GM12878 (cell line): Measurements from ENCODE around the gene GALE. TPM values are rescaled to one million over a fixed set of nuclear protein-coding genes. Genes with fewer than 3 reads are reported as not detected.

Experiments
- ATAC-seq: fragments of 200-7000 bp; cut with Tn5 transposase; 3 replicates; pipeline ENCODE4 v1.9.1; 2020; ENCODE audit warnings: mild to moderate bottlenecking, moderate library complexity
- BruUV-seq: library from RNA; stranded (reverse); fragments of 400-500 nt; replicated peaks from 2 replicates; lab custom pipeline; 2021; lab: Mats Ljungman, UMichigan
- CTCF ChIA-PET: fragments of 300-600 bp; sonication (Branson Sonifier 250); formaldehyde crosslinking; extraction: SDS; loops from one replicate; lab custom pipeline; 2021; ENCODE audit warnings: inconsistent platforms; lab: Yijun Ruan, JAX
- POLR2A ChIA-PET: fragments of 350-600 bp; formaldehyde crosslinking; extraction: SDS; loops from one replicate; lab custom pipeline; 2021; ENCODE audit warnings: inconsistent platforms; lab: Charles Lee
- RAD21 ChIA-PET: fragments of 300-600 bp; sonication (Branson Sonifier 250); formaldehyde crosslinking; loops from one replicate; lab custom pipeline; 2023; ENCODE audit warnings: antibody characterized with exemption; ENCODE audit not compliant: unreplicated experiment; lab: Charles Lee
- SMC1A ChIA-PET: fragments of 300-600 bp; sonication (Branson Sonifier 250); formaldehyde crosslinking; loops from one replicate; lab custom pipeline; 2023; ENCODE audit not compliant: unreplicated experiment, uncharacterized antibody; lab: Charles Lee
- DNase-seq: peaks from one replicate; pipeline ENCODE4 v3.0.0-alpha.2; 2011; ENCODE audit warnings: low read depth, low spot score
- FAIRE-seq: peaks from 3 replicates; lab custom pipeline; 2011; peaks lifted over from hg19 to GRCh38; lab: Jason Lieb, UNC
- H2AFZ ChIP-seq: 2 replicates; pipeline ENCODE4 v1.6.0; 2011; ENCODE audit warnings: low read depth, low read length, control low read depth; ENCODE audit not compliant: control insufficient read depth
- H3K27ac ChIP-seq: 2 replicates; pipeline ENCODE4 v1.5.1; 2011; ENCODE audit warnings: control low read depth; ENCODE audit not compliant: control insufficient read depth, insufficient read depth
- H3K27me3 ChIP-seq, 2 experiments: replicated peaks in 1 of 2; 2 replicates each; pipeline versions ENCODE4 v1.6.0 to v1.6.1; 2011; ENCODE audit warnings: low read length in 1 of 2; ENCODE audit not compliant: control insufficient read depth in 2 of 2, insufficient read depth in 2 of 2
- H3K36me3 ChIP-seq, 2 experiments: 2 replicates each; pipeline ENCODE4 v1.5.1; 2011; ENCODE audit warnings: low read length in 1 of 2; ENCODE audit not compliant: control insufficient read depth in 2 of 2, insufficient read depth in 2 of 2
- H3K4me1 ChIP-seq: 2 replicates; pipeline ENCODE4 v1.6.1; 2011; ENCODE audit warnings: mild to moderate bottlenecking, low read length, moderate library complexity, mixed read lengths; ENCODE audit not compliant: control insufficient read depth, insufficient read depth
- H3K4me2 ChIP-seq: 2 replicates; pipeline ENCODE4 v1.6.0; 2011; ENCODE audit warnings: control low read depth; ENCODE audit not compliant: control insufficient read depth, insufficient read depth
- H3K4me3 ChIP-seq: fragments of 200-600 bp; sonication (generic); 2 replicates; pipeline ENCODE4 v1.5.1; 2016
- H3K79me2 ChIP-seq: 2 replicates; pipeline ENCODE4 v1.6.0; 2011; ENCODE audit warnings: low read length; ENCODE audit not compliant: control insufficient read depth, insufficient read depth
- H3K9ac ChIP-seq: 2 replicates; pipeline ENCODE4 v1.8.0; 2011; ENCODE audit warnings: low read length, control low read depth, mixed read lengths; ENCODE audit not compliant: control insufficient read depth, insufficient read depth
- H3K9me3 ChIP-seq: replicated peaks from 3 replicates; pipeline ENCODE4 v1.5.1; 2011; ENCODE audit warnings: mild to moderate bottlenecking, low read length; ENCODE audit not compliant: control insufficient read depth, insufficient read depth
- H4K20me1 ChIP-seq: 2 replicates; pipeline ENCODE4 v1.6.0; 2011; ENCODE audit not compliant: control insufficient read depth, insufficient read depth
- CREB1 ChIP-seq: IDR thresholded peaks from 2 replicates; pipeline ENCODE4 v1.6.1; 2012; ENCODE audit warnings: low read depth, mild to moderate bottlenecking, inconsistent platforms
- FOXM1 ChIP-seq: IDR thresholded peaks from 2 replicates; pipeline ENCODE4 v1.6.1; 2012; ENCODE audit warnings: low read depth, mild to moderate bottlenecking, inconsistent platforms, low read length, moderate library complexity
- JUNB ChIP-seq: IDR thresholded peaks from 2 replicates; pipeline ENCODE4 v1.6.1; 2016; ENCODE audit warnings: antibody characterized with exemption, mild to moderate bottlenecking
- NBN ChIP-seq: fragments of 450-650 bp; IDR thresholded peaks from 2 replicates; pipeline ENCODE4 v1.6.1; 2016
- NR2C1 ChIP-seq: fragments of 450-650 bp; IDR thresholded peaks from 2 replicates; pipeline ENCODE4 v1.6.1; 2017; ENCODE audit warnings: antibody characterized with exemption, mild to moderate bottlenecking, moderate library complexity
- NR2F1 ChIP-seq: fragments of 450-650 bp; conservative IDR thresholded peaks from 2 replicates; pipeline ENCODE4 v1.6.1; 2017; ENCODE audit warnings: mild to moderate bottlenecking
- POU2F2 ChIP-seq: IDR thresholded peaks from 3 replicates; pipeline ENCODE4 v1.6.1; 2011; ENCODE audit warnings: low read depth, mild to moderate bottlenecking, low read length, borderline replicate concordance
- RB1 ChIP-seq: fragments of 450-650 bp; formaldehyde crosslinking; IDR thresholded peaks from 2 replicates; pipeline ENCODE4 v1.6.1; 2017; ENCODE audit warnings: mild to moderate bottlenecking, borderline replicate concordance
- RUNX3 ChIP-seq: IDR thresholded peaks from 2 replicates; pipeline ENCODE4 v1.6.1; 2012; ENCODE audit warnings: low read length, inconsistent platforms
- SIN3A ChIP-seq: IDR thresholded peaks from 2 replicates; pipeline ENCODE4 v1.6.1; 2012; ENCODE audit warnings: low read depth, low read length, improper control_type of control experiment
- SIX5 ChIP-seq: IDR thresholded peaks from 2 replicates; pipeline ENCODE4 v1.6.1; 2011; ENCODE audit warnings: mild to moderate bottlenecking, low read depth, low read length, moderate library complexity; ENCODE audit not compliant: severe bottlenecking
- SMAD1 ChIP-seq: fragments of 450-650 bp; IDR thresholded peaks from 2 replicates; pipeline ENCODE4 v1.6.1; 2018; ENCODE audit warnings: mild to moderate bottlenecking, low read depth; ENCODE audit not compliant: partially characterized antibody
- SMC3 ChIP-seq: IDR thresholded peaks from 2 replicates; pipeline ENCODE4 v1.6.1; 2011; ENCODE audit warnings: low read length, improper control_type of control experiment, borderline replicate concordance
- SPI1 ChIP-seq: IDR thresholded peaks from 2 replicates; pipeline ENCODE4 v1.6.1; 2011; ENCODE audit warnings: low read depth, mild to moderate bottlenecking, low read length, moderate library complexity, borderline replicate concordance; ENCODE audit not compliant: insufficient read depth
- WGBS: methylation state at CpG from one replicate; pipeline ENCODE4 v1.1.6; 2016; ENCODE audit warnings: low lambda C conversion rate; ENCODE audit not compliant: insufficient replicate concordance, insufficient coverage; ENCODE audit errors: missing lambda C conversion rate; 5-methylcytosine and 5-hydroxymethylcytosine counted together
- in situ Hi-C: fragments of 300-500 bp; cut with MboI; formaldehyde crosslinking; loops from 9 replicates; pipeline ENCODE4 v1.14.3; 2018; ENCODE audit warnings: mixed read lengths
- intact Hi-C: fragments of 100-400 bp; cut with micrococcal nuclease; formaldehyde crosslinking; loops from one replicate; pipeline ENCODE4 v1.14.2; 2022; ENCODE audit not compliant: unreplicated experiment
- polyA plus RNA-seq, 11 experiments: library from polyadenylated mRNA; depleted of rRNA in 4 of 11; unstranded in 6 of 11; stranded (reverse) in 5 of 11; fragments of >200 nt; fragmentation: Nextera tagmentation in 4 of 11; fragmentation: Illumina TruSeq in 1 of 11; extraction: Ambion mirVana in 4 of 11; extraction: Trizol in 1 of 11; gene quantifications; 1 replicate in 1 of 11; 2 replicates in 10 of 11; pipeline versions ENCODE4 v1.2.1 to v1.2.3, GENCODE V29; 2011 to 2016; ENCODE audit warnings: inconsistent platforms in 2 of 11, missing spikeins in 2 of 11, low read depth in 1 of 11
- total RNA-seq, 4 experiments: library from RNA; depleted of rRNA in 3 of 4; stranded (reverse); fragments of >200 nt in 3 of 4; fragmentation: Illumina TruSeq in 1 of 4; extraction: Trizol in 1 of 4; gene quantifications; 2 replicates each; pipeline versions ENCODE4 v1.2.1 to v1.2.3, GENCODE V29; 2013 to 2021
- TF ChIP-seq, protein P1 (sequence below): fragments of 450-650 bp; IDR thresholded peaks from 2 replicates; pipeline ENCODE4 v1.6.1; 2016; ENCODE audit warnings: mild to moderate bottlenecking
- TF ChIP-seq, protein P2 (sequence below): IDR thresholded peaks from 2 replicates; pipeline ENCODE4 v1.6.1; 2012; ENCODE audit warnings: low read depth, low read length, improper control_type of control experiment
- TF ChIP-seq, protein P3 (sequence below): IDR thresholded peaks from 2 replicates; pipeline ENCODE4 v1.6.1; 2012; ENCODE audit warnings: low read depth, low read length, improper control_type of control experiment
- TF ChIP-seq, protein P4 (sequence below): fragments of 450-650 bp; IDR thresholded peaks from 2 replicates; pipeline ENCODE4 v1.6.1; 2017; ENCODE audit warnings: mild to moderate bottlenecking, low read depth, inconsistent platforms; ENCODE audit not compliant: poor library complexity, severe bottlenecking
- TF ChIP-seq, protein P5 (sequence below): IDR thresholded peaks from 2 replicates; pipeline ENCODE4 v1.6.1; 2011; ENCODE audit warnings: borderline replicate concordance, low read depth, mild to moderate bottlenecking, moderate library complexity, mixed read lengths, low read length; ENCODE audit not compliant: insufficient read depth; ENCODE audit errors: extremely low read length

The GALE gene
- total and polyA plus RNA-seq, 10 of the 15 experiments (the other 5 are each of a cell fraction or from before 2014, with no cell fraction given) = 4.2 to 93.7 (median 40.4) TPM

DNA sequence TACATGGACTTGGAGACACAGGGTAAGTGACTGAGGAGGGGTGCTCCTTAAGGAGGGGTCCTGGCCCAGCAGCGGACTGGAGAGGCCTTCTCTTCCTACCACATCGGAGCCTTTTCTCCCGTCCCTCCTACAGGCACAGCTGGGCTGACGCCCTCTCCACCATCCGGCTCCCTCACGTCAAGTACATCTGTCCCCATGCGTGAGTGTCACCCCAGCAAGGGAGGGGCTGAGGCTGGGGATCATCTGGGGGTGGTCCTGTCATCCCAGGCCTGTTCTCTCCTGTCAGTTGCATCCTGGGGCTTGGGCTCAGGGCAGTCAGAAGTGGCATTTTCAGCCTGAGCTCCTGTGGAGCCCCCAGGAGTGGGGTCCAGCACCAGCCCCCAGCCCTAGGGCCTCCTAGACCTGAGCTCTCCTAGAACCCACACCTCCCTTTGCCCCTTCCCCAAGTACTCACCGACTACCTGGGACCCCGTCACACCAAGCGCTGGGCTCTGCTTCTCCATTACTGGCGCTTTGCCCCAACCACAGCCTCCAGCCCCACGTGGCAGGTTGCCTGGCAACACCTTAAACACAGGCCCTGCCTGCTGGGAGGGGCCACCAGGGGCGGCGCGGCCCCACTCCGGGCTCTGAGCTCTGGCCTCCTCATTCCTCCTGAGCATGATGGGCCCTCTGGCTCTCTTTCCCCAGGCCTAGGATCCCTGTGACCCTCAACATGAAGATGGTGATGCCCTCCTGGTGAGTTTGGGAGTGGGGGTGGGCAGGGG lies 7.4 kb downstream of the GALE start:
- H2AFZ ChIP-seq = no peak overlapping the region
- FAIRE-seq = no peak
- H3K79me2 ChIP-seq = peaks cover 23% of the 10 kb centered on the region
- ChIA-PET RAD21 (no interaction called here), CTCF (interaction anchor here (0.9 to 1.4 kb wide), 3 partner anchors 14 to 18 kb away, joined by 3 to 4 read pairs (median 3); no protein-coding TSS in a partner anchor), SMC1A (no interaction called here), POLR2A (interaction anchor here (1.2 kb wide), 1 partner anchor 14 kb away, joined by 7 read pairs; no protein-coding TSS in a partner anchor)
- no TSS peak for BruUV-seq
- no peak for DNase-seq
- no peaks in the 10 kb centered on the region for H4K20me1 ChIP-seq
- H3K36me3 ChIP-seq = peaks cover 4 to 16% of the 10 kb centered on the region in 2 experiments; a peak in 3 of 4 replicates
- no peak overlapping the region for H3K4me2 ChIP-seq
- H3K27ac ChIP-seq = no peak overlapping the region
- H3K4me3 ChIP-seq = no peak overlapping the region
- 69% methylated on average over 16 of the region's 16 CpGs for WGBS
- H3K4me1 ChIP-seq = 0 out of 2 replicates have a peak, but pooled peaks cover 5% of the 10 kb centered on the region
- no peak overlapping the region for H3K9ac ChIP-seq
- H3K27me3 ChIP-seq = no peaks in the 10 kb centered on the region
- intact Hi-C loops (no loop called here), in situ Hi-C loops (loop anchor here (25.0 kb wide), 1 partner anchor 1444 kb away; the partner anchor contains the start of genes RSRP1 and SYF2)
- ATAC-seq = peak; percentile 37
- no peaks in the 10 kb centered on the region for H3K9me3 ChIP-seq
- TF ChIP-seq SMAD1 (no peak), POU2F2 (no peak), JUNB (no peak), NBN (no peak), RUNX3 (0 out of 2 replicates have a peak, but pooled peaks have one; percentile 14), NR2C1 (no peak), SIN3A (no peak; the same call in 1 of the 2 replicates), SIX5 (no peak), RB1 (no peak), FOXM1 (no peak), SPI1 (no peak), SMC3 (no peak), NR2F1 (no peak), CREB1 (no peak)
- TF ChIP-seq, protein P1, sequence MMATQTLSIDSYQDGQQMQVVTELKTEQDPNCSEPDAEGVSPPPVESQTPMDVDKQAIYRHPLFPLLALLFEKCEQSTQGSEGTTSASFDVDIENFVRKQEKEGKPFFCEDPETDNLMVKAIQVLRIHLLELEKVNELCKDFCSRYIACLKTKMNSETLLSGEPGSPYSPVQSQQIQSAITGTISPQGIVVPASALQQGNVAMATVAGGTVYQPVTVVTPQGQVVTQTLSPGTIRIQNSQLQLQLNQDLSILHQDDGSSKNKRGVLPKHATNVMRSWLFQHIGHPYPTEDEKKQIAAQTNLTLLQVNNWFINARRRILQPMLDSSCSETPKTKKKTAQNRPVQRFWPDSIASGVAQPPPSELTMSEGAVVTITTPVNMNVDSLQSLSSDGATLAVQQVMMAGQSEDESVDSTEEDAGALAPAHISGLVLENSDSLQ = no peak
- TF ChIP-seq, protein P2, sequence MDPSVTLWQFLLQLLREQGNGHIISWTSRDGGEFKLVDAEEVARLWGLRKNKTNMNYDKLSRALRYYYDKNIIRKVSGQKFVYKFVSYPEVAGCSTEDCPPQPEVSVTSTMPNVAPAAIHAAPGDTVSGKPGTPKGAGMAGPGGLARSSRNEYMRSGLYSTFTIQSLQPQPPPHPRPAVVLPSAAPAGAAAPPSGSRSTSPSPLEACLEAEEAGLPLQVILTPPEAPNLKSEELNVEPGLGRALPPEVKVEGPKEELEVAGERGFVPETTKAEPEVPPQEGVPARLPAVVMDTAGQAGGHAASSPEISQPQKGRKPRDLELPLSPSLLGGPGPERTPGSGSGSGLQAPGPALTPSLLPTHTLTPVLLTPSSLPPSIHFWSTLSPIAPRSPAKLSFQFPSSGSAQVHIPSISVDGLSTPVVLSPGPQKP = no peak
- TF ChIP-seq, protein P3, sequence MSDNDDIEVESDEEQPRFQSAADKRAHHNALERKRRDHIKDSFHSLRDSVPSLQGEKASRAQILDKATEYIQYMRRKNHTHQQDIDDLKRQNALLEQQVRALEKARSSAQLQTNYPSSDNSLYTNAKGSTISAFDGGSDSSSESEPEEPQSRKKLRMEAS = no peak
- TF ChIP-seq, protein P4, sequence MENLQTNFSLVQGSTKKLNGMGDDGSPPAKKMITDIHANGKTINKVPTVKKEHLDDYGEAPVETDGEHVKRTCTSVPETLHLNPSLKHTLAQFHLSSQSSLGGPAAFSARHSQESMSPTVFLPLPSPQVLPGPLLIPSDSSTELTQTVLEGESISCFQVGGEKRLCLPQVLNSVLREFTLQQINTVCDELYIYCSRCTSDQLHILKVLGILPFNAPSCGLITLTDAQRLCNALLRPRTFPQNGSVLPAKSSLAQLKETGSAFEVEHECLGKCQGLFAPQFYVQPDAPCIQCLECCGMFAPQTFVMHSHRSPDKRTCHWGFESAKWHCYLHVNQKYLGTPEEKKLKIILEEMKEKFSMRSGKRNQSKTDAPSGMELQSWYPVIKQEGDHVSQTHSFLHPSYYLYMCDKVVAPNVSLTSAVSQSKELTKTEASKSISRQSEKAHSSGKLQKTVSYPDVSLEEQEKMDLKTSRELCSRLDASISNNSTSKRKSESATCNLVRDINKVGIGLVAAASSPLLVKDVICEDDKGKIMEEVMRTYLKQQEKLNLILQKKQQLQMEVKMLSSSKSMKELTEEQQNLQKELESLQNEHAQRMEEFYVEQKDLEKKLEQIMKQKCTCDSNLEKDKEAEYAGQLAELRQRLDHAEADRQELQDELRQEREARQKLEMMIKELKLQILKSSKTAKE = no peak
- TF ChIP-seq, protein P5, sequence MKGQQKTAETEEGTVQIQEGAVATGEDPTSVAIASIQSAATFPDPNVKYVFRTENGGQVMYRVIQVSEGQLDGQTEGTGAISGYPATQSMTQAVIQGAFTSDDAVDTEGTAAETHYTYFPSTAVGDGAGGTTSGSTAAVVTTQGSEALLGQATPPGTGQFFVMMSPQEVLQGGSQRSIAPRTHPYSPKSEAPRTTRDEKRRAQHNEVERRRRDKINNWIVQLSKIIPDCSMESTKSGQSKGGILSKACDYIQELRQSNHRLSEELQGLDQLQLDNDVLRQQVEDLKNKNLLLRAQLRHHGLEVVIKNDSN = peak; percentile 55
